Lower leg skin (tissue), 3 donors: ENCODE results near the gene KLHL11.

Experiments
- CTCF ChIP-seq, 3 donors: fragments of 450-650 bp; IDR thresholded peaks; one replicate each; pipeline ENCODE4 v1.5.1; 2016; ENCODE audit warnings: antibody characterized with exemption in 3 of 3, mild to moderate bottlenecking in 3 of 3, moderate library complexity in 2 of 3
- POLR2A ChIP-seq, 2 donors: fragments of 450-650 bp; IDR thresholded peaks; one replicate each; pipeline ENCODE4 v1.6.1; 2016 to 2017; ENCODE audit warnings: antibody characterized with exemption in 2 of 2, mild to moderate bottlenecking in 1 of 2, moderate library complexity in 1 of 2

- TF ChIP-seq CTCF (IDR thresholded peaks at IDR 0.05) (no peak), POLR2A (IDR thresholded peaks at IDR 0.05) (no peak)
Observed at GRCh38 chr17:41844971-41845370, 20.3 kb downstream of the KLHL11 start.
